ENCODE data around the gene NF2. TPM values are rescaled to one million over a fixed set of nuclear protein-coding genes. Genes with fewer than 3 reads are reported as not detected.

The NF2 gene
- total and polyA plus RNA-seq, 8 donors: 6.5 to 33.7 (median 19.3) TPM

- Histone ChIP-seq H3K4me3 (no peak overlapping the region), H3K27ac (no peak overlapping the region), H3K36me3 (peaks cover 0 to 5% (median 0%) of the 10 kb centered on the region in 3 donors), H3K27me3 (no peaks in the 10 kb centered on the region), H3K4me1 (no peaks in the 10 kb centered on the region), H3K9me3 (no peaks in the 10 kb centered on the region)
- ATAC-seq: no peak
- FAIRE-seq: no peak
- DNase-seq: no peak
- intact Hi-C loops (cut with DNase I): no loop called here
- WGBS, 2 donors: 41 to 42% methylated on average over 15 of the region's 15 CpGs
- TF ChIP-seq CTCF (IDR thresholded peaks at IDR 0.05): no peak
These were observed 123.2 kb downstream of the NF2 start for GRCh38 chr22:29726512-29727130.

- H3K27ac ChIP-seq: no peak overlapping the region
- no peak for TF ChIP-seq CTCF (IDR thresholded peaks at IDR 0.05)
- FAIRE-seq: no peak
- 8% methylated on average over 9 to 17 of the region's 17 CpGs for WGBS, 2 donors
- peak; percentile 22 to 82 (median 56) for ATAC-seq
- intact Hi-C loops (cut with DNase I): no loop called here
- H3K27me3 ChIP-seq: no peaks in the 10 kb centered on the region
- H3K36me3 ChIP-seq: peaks cover 0 to 5% (median 0%) of the 10 kb centered on the region in 3 donors
- H3K9me3 ChIP-seq: no peaks in the 10 kb centered on the region
- no peaks in the 10 kb centered on the region for H3K4me1 ChIP-seq
- H3K4me3 ChIP-seq: no peak overlapping the region
- no peak for DNase-seq
These were observed 123.7 kb downstream of the NF2 start for GRCh38 chr22:29727131-29727523.

GRCh38 chr22:29729161-29729560 lies 125.7 kb downstream of the NF2 start:
- no peak for FAIRE-seq
- Histone ChIP-seq H3K27me3 (no peaks in the 10 kb centered on the region), H3K4me1 (no peaks in the 10 kb centered on the region), H3K36me3 (peaks cover 0 to 5% (median 0%) of the 10 kb centered on the region in 3 donors), H3K9me3 (no peaks in the 10 kb centered on the region), H3K27ac (no peak overlapping the region), H3K4me3 (no peak overlapping the region)
- 90 to 94% methylated on average over 18 to 20 of the region's 20 CpGs for WGBS, 2 donors
- no peak for ATAC-seq
- no peak for TF ChIP-seq CTCF (IDR thresholded peaks at IDR 0.05)
- no peak for DNase-seq
- intact Hi-C loops (cut with DNase I): no loop called here

GRCh38 chr22:29731058-29731850 lies 127.8 kb downstream of the NF2 start:
- WGBS, 2 donors: 79 to 81% methylated on average over 18 of the region's 18 CpGs
- no peak overlapping the region for H3K4me3 ChIP-seq
- H3K9me3 ChIP-seq: no peaks in the 10 kb centered on the region
- ATAC-seq: no peak
- no peak for DNase-seq
- no peak overlapping the region for H3K27ac ChIP-seq
- FAIRE-seq: no peak
- H3K27me3 ChIP-seq: no peaks in the 10 kb centered on the region
- intact Hi-C loops (cut with DNase I): no loop called here
- no peak for TF ChIP-seq CTCF (IDR thresholded peaks at IDR 0.05)
- H3K4me1 ChIP-seq: no peaks in the 10 kb centered on the region
- H3K36me3 ChIP-seq: peaks cover 0 to 5% (median 0%) of the 10 kb centered on the region in 3 donors

GRCh38 chr22:29732883-29733282 lies 129.4 kb downstream of the NF2 start:
- ATAC-seq (no peak), FAIRE-seq (no peak), DNase-seq (no peak)
- no peak for TF ChIP-seq CTCF (IDR thresholded peaks at IDR 0.05)
- Histone ChIP-seq H3K4me1 (no peaks in the 10 kb centered on the region), H3K36me3 (peaks cover 0 to 5% (median 0%) of the 10 kb centered on the region in 3 donors), H3K4me3 (no peak overlapping the region), H3K9me3 (no peaks in the 10 kb centered on the region), H3K27ac (no peak overlapping the region), H3K27me3 (no peaks in the 10 kb centered on the region)
- 88 to 96% methylated on average over 5 to 6 of the region's 6 CpGs for WGBS, 2 donors
- intact Hi-C loops (cut with DNase I): no loop called here
